ENCODE data around the gene FHOD1. TPM values are rescaled to one million over a fixed set of nuclear protein-coding genes. Genes with fewer than 3 reads are reported as not detected.

The FHOD1 gene
- total and polyA plus RNA-seq, 2 of the 13 experiments (the other 11 are each of a cell fraction or from before 2014, with no cell fraction given) = 20.0 to 20.8 TPM

- TF ChIP-seq MLXIP (CRISPR knock-in tag; IDR thresholded peaks at IDR 0.05; ENCODE audit: borderline replicate concordance) (no peak), ELK4 (CRISPR knock-in tag; IDR thresholded peaks at IDR 0.05; ENCODE audit: borderline replicate concordance) (no peak), ISL2 (CRISPR knock-in tag; IDR thresholded peaks at IDR 0.05) (peak; percentile 61), ZNF883 (CRISPR knock-in tag; IDR thresholded peaks at IDR 0.05; ENCODE audit: not compliant biosample characterization) (peak; percentile 59), RFX1 (IDR thresholded peaks at IDR 0.05) (no peak), ZNF34 (CRISPR knock-in tag; IDR thresholded peaks at IDR 0.05; ENCODE audit: borderline replicate concordance) (no peak; the same call in 1 of the 2 replicates), ZBTB10 (CRISPR knock-in tag; IDR thresholded peaks at IDR 0.05; ENCODE audit: borderline replicate concordance) (no peak), TBL1XR1 (IDR thresholded peaks at IDR 0.05; ENCODE audit: borderline replicate concordance, low read length, partially characterized antibody) (peak; percentile 15), FIP1L1 (IDR thresholded peaks at IDR 0.05; ENCODE audit: borderline replicate concordance, insufficient read depth, low read depth, low read length) (no peak), SMAD9 (CRISPR knock-in tag; IDR thresholded peaks at IDR 0.05) (0 out of 2 replicates have a peak, but pooled peaks have one; percentile 20), CERS6 (CRISPR knock-in tag; IDR thresholded peaks at IDR 0.05) (no peak), ZC3H13 (CRISPR knock-in tag; IDR thresholded peaks at IDR 0.05) (no peak), TGIF2 (CRISPR knock-in tag; IDR thresholded peaks at IDR 0.05) (peak; percentile 67)
- TF ChIP-seq, protein P1, sequence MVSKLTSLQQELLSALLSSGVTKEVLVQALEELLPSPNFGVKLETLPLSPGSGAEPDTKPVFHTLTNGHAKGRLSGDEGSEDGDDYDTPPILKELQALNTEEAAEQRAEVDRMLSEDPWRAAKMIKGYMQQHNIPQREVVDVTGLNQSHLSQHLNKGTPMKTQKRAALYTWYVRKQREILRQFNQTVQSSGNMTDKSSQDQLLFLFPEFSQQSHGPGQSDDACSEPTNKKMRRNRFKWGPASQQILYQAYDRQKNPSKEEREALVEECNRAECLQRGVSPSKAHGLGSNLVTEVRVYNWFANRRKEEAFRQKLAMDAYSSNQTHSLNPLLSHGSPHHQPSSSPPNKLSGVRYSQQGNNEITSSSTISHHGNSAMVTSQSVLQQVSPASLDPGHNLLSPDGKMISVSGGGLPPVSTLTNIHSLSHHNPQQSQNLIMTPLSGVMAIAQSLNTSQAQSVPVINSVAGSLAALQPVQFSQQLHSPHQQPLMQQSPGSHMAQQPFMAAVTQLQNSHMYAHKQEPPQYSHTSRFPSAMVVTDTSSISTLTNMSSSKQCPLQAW (CRISPR knock-in tag; IDR thresholded peaks at IDR 0.05) = no peak; the same call in 1 of the 2 replicates
- TF ChIP-seq, protein P2, sequence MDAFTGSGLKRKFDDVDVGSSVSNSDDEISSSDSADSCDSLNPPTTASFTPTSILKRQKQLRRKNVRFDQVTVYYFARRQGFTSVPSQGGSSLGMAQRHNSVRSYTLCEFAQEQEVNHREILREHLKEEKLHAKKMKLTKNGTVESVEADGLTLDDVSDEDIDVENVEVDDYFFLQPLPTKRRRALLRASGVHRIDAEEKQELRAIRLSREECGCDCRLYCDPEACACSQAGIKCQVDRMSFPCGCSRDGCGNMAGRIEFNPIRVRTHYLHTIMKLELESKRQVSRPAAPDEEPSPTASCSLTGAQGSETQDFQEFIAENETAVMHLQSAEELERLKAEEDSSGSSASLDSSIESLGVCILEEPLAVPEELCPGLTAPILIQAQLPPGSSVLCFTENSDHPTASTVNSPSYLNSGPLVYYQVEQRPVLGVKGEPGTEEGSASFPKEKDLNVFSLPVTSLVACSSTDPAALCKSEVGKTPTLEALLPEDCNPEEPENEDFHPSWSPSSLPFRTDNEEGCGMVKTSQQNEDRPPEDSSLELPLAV (CRISPR knock-in tag; conservative IDR thresholded peaks at IDR 0.05; ENCODE audit: low read depth) = no peak
Observed at GRCh38 chr16:67183627-67184452, 63.4 kb downstream of the FHOD1 start, which contains the start of gene MATCAP1 (continued).
